Measurements from ENCODE around the gene GPC3.

The GPC3 gene

GRCh38 chrX:133658293-133658911, 327.0 kb downstream of the GPC3 start:
- no peak for DNase-seq (ENCODE audit: extremely low read depth in 1 of 2, low read depth in 1 of 2)

DNA sequence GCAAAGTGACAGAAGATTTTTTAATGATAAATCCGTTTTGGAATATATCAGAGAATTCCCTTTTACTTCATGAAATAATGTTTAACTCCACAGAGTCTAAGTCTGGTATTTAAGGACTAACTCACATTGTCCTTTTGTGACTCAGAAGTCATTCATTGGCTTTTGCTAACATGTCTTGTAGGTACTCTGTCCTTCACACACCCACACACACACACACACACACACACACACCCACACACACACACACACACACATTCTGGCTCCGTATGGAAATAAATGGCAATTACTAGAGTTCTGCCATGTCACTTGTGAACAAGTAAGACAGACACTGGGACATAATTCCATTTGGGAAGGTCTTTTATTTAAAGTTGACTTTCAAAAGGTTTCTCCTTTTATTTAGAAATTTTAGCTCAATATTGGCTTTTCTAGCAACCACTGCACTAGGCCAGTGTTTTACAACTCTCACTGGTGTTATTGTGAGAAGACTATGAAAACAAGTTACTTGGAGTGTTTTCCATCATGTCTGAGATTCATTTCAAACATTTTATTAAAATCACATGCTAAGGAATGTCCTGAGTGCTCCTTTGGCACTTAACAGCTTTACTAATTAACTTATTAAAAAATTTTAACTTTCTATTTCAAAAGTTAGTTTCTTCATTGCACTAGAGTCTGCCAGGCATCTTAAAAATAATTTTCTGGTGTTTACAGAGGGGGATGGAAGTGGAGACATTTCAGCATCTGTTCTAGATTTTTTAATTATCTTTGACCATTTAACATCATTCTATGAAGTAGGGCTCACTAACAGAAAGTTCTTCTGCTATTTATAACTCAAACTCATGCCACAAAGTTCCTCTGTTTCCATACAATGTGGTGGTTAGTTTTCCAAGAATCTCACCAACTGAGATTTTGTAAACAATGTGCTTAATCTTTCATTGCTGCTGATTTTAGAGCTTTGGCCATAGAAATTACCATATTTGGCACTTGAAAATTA, 329.8 kb downstream of the GPC3 start:
- no peak for DNase-seq (ENCODE audit: extremely low read depth in 1 of 2, low read depth in 1 of 2)

DNA sequence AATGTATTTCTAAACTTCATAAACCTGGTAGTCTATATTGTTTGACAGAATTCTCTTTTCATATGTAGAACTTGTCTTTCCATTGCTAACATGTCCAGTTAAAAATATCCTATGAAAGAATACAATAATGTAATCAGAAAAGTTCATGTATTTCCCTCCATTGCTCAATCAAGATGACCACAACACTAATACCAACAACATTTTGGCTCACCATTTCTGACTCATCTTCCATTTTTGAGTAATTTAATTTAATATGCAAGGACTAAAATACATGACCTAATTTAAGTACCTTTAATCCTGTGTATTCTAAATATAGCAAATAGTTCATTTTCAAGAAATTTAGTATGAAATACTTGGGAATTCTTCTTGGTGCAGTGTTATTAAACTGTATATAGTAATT, 330.6 kb downstream of the GPC3 start:
- no peak for DNase-seq (ENCODE audit: extremely low read depth in 1 of 2, low read depth in 1 of 2)

DNA sequence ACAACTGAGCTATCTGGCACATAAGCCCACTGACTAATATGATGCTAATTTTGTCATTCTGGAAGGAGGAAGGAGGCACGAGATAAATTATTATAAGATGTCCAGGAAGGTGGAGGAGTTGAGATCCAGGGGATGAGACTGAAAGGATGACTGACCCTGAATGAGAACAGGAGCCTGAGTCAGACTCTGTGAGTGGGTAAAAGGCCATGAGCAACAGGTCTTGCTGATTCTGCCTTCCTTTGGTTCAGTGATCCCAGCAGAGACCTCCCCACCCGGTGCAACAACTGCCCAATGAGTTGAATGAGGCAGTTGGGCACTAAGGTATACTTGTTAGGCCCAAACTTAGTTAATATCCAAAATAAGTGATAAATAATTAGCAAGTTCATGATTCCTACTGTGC, 332.0 kb downstream of the GPC3 start:
- DNase-seq (ENCODE audit: extremely low read depth in 1 of 2, low read depth in 1 of 2) = no peak

- DNase-seq (ENCODE audit: extremely low read depth in 1 of 2, low read depth in 1 of 2) = no peak
Measured at GRCh38 chrX:133652185-133652584, 333.2 kb downstream of the GPC3 start.

- DNase-seq (ENCODE audit: extremely low read depth in 1 of 2, low read depth in 1 of 2) = no peak
Measured at GRCh38 chrX:133650239-133650638, 335.2 kb downstream of the GPC3 start.

DNA sequence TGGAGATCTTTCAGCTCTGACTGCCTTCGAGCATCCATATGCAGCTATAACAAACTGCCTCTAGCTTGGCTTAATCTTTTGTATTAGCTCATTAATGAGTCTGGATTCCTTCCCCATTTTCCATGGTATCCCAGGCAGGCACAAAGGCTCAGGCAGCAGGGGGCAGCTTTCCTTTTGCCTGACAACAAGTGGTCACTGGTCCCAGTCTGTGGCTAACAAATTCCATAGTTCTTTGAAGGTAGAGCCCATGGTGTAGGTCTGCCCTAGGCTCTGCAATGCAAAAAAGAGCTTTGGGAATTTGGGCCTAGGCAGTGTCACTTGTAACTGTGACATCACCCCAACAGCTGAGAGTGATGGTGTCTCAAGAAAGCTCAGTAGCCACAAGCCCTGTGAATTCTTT, 335.7 kb downstream of the GPC3 start:
- no peak for DNase-seq (ENCODE audit: extremely low read depth in 1 of 2, low read depth in 1 of 2)

- DNase-seq (ENCODE audit: extremely low read depth in 1 of 2, low read depth in 1 of 2) = no peak
Measured at GRCh38 chrX:133648594-133648993, 336.8 kb downstream of the GPC3 start.

GRCh38 chrX:133646719-133647116, 338.7 kb downstream of the GPC3 start:
- no peak for DNase-seq (ENCODE audit: extremely low read depth in 1 of 2, low read depth in 1 of 2)

GRCh38 chrX:133645977-133646718, 339.2 kb downstream of the GPC3 start:
- DNase-seq (ENCODE audit: extremely low read depth in 1 of 2, low read depth in 1 of 2) = no peak

DNA sequence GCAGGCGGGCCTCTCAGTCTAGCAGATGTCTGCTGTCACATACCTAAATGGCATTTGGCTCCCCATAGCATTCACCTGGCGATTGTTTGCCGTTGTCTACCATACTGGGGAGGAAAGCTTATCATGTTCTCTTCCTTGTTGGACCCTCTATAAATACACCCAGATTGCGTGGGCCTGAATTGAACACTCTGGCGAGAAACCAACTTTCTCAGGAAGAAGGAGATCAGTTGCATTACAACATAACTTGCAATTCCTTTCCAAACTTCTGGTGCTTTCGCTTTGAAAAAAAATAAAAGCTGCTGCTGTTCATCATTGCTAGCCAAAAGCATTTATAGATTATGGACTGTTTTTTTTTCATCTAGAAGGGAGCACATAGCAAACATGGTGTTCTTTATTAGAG, 340.1 kb downstream of the GPC3 start:
- no peak for DNase-seq (ENCODE audit: extremely low read depth in 1 of 2, low read depth in 1 of 2)

- DNase-seq (ENCODE audit: extremely low read depth in 1 of 2, low read depth in 1 of 2) = no peak
Measured at GRCh38 chrX:133640161-133641015, 345.0 kb downstream of the GPC3 start.

DNA sequence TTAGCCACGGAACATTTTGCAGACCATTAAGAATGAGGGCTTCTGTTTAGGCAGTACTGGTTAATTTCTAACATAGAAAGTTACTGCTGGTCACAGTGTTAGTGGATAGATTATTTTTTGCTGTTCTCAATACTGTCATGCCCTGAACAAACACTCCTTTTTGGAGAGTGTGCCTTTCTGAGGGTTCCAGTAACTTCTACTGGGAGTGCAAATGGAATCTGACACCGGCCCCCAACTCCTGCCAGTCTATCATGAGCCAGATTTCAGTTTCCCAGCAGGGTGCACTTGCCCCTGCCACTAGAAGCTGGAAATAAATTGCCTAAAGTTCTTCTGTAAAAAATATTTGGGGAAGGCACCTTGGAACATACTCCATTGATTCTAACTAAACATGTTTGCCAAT, 345.7 kb downstream of the GPC3 start:
- DNase-seq (ENCODE audit: extremely low read depth in 1 of 2, low read depth in 1 of 2) = no peak

- no peak for DNase-seq (ENCODE audit: extremely low read depth in 1 of 2, low read depth in 1 of 2)
Measured at GRCh38 chrX:133638285-133638684, 347.1 kb downstream of the GPC3 start.

DNA sequence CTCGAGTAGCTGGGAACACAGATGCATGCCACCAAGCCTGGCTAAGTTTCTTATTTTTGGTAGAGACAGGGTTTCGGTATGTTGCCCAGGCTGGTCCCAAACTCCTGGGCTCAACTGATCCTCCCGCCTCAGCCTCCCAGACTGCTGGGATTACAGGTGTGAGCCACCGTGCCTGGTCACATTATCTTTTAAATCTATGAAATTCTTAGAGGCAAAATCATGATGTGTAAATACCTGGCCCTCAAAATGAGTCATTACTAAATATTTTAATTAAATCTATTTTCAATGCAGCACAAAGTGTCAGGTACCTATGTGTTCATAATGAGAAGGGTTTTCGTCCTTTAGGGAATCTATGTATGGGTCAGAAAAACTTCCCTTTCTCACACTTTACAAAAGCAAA, 347.6 kb downstream of the GPC3 start:
- DNase-seq (ENCODE audit: extremely low read depth in 1 of 2, low read depth in 1 of 2) = no peak

DNA sequence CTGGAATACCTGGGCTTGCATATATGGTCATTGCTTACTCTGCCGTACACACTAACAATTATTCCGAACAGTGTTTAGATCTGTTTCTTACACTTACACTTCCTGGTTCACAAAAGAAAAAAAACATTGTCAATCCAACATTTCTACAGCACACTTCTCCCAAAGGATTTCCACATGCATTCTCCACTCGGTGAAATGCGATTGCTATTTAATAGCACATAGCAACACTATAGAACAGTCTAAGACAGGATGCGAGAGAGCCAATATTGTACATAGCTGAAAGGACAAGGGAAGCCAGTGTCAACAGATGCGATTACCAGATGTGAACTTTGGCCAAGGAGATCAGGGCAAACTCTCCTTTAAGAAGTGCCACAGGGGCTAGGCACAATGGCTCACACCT, 349.4 kb downstream of the GPC3 start:
- DNase-seq (ENCODE audit: extremely low read depth in 1 of 2, low read depth in 1 of 2) = no peak

DNA sequence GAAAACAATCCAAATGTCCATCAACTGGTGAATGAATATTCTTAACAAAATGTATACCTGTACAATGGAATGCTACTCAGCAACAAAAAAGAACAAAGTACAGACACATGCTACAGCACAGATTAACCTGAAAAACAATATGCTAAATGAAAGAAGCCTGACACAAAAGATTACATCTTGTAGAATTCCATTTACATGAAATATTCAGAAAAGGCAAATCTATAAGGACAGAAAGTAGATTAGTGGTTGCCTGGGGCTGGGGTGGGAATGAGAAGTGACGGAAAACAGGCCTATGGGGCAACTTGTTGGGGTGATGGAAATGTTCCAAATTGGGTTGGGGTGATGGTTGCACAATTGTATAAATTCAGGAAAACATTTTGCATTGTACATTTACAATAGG, 351.0 kb downstream of the GPC3 start:
- no peak for DNase-seq (ENCODE audit: extremely low read depth in 1 of 2, low read depth in 1 of 2)

- DNase-seq (ENCODE audit: extremely low read depth in 1 of 2, low read depth in 1 of 2) = no peak
Measured at GRCh38 chrX:133633950-133634349, 351.4 kb downstream of the GPC3 start.

DNA sequence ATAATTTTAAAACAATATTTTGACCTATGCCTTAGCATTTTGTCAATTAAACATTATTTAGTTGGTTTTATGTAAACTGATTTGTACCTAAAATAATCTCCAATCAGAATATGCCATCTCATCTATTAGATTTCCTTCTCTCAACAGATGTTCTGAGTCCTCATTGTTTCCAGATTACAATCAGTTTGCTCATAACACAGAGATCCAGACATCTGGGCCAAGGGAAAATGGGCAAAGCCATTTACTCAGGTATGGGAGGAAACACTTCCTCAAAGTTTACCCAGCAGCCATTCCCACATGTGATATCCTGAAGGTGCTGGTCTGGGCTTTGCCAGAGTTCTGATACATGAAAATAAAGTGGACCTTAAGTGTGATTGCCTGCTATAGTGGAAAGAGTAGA, 352.2 kb downstream of the GPC3 start:
- no peak for DNase-seq (ENCODE audit: extremely low read depth in 1 of 2, low read depth in 1 of 2)

DNA sequence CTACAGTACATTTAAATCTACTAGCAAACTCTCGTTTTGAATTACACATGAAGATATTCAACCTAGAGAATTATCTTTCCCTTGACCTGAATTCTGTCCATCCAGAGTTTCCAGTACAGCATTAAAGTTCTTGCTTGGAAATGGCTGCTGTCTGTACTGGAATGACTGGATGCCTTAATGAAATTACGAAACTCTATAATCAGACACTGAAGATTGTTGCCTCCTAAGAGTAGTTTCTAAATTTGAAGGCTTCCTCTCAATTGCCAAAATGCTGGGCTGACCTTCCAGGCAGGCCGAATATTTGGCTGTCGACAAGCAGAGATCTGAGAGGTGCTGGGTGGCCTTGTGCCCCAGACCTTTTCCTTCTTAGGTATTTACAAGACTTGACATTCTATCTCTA, 355.0 kb downstream of the GPC3 start:
- DNase-seq (ENCODE audit: extremely low read depth in 1 of 2, low read depth in 1 of 2) = no peak

DNA sequence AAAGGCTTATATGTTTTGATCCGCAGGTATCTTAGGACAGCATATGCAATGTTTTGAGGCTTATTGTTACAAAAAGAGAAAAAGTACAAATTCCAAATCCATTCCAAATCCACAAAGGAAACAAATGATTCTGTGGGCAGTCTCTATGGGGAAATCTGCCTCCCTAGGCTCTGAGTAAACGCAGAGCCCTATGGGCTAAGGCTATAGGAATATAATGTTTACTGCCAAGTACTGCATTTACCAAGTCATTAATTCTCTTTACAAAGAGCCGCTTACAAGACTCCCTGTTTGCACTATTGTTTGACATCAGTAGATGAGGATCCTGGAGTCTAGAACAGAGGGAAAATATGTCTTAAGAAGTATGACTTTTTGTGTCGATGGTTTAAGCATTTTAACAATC, 357.7 kb downstream of the GPC3 start:
- DNase-seq (ENCODE audit: extremely low read depth in 1 of 2, low read depth in 1 of 2) = no peak

Data from activated CD8-positive, alpha-beta memory T cell treated with anti-CD3 and anti-CD28 coated beads for 1 hour (primary cell).